Body of pancreas (tissue), 4 donors: ENCODE measurements around the gene TXNDC5.

Source experiments
- POLR2A ChIP-seq, 3 donors: fragments of 450-650 bp; IDR thresholded peaks; one replicate each; pipeline ENCODE4 v1.6.1; 2016; ENCODE audit warnings: antibody characterized with exemption in 3 of 3, mild to moderate bottlenecking in 2 of 3
- TF ChIP-seq, protein P1 (sequence below), 7 experiments: fragments of 450-650 bp in 4 of 7; fragments of 200-600 bp in 3 of 7; sonication (generic) in 3 of 7; IDR thresholded peaks; one replicate each; pipeline ENCODE4 v1.5.1; 2016 to 2019; ENCODE audit warnings: antibody characterized with exemption in 7 of 7

- TF ChIP-seq, protein P1, sequence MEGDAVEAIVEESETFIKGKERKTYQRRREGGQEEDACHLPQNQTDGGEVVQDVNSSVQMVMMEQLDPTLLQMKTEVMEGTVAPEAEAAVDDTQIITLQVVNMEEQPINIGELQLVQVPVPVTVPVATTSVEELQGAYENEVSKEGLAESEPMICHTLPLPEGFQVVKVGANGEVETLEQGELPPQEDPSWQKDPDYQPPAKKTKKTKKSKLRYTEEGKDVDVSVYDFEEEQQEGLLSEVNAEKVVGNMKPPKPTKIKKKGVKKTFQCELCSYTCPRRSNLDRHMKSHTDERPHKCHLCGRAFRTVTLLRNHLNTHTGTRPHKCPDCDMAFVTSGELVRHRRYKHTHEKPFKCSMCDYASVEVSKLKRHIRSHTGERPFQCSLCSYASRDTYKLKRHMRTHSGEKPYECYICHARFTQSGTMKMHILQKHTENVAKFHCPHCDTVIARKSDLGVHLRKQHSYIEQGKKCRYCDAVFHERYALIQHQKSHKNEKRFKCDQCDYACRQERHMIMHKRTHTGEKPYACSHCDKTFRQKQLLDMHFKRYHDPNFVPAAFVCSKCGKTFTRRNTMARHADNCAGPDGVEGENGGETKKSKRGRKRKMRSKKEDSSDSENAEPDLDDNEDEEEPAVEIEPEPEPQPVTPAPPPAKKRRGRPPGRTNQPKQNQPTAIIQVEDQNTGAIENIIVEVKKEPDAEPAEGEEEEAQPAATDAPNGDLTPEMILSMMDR (IDR thresholded peaks at IDR 0.05) = no peak
- TF ChIP-seq POLR2A (IDR thresholded peaks at IDR 0.05) = no peak
These were observed 11.1 kb upstream of the TXNDC5 start for GRCh38 chr6:7921632-7922092.
